ENCODE measurements around the gene TMEM243. TPM values are rescaled to one million over a fixed set of nuclear protein-coding genes. Genes with fewer than 3 reads are reported as not detected.

TMEM243 gene
- total and polyA plus RNA-seq, 12 donors = 2.1 to 10.0 (median 4.8) TPM

DNA sequence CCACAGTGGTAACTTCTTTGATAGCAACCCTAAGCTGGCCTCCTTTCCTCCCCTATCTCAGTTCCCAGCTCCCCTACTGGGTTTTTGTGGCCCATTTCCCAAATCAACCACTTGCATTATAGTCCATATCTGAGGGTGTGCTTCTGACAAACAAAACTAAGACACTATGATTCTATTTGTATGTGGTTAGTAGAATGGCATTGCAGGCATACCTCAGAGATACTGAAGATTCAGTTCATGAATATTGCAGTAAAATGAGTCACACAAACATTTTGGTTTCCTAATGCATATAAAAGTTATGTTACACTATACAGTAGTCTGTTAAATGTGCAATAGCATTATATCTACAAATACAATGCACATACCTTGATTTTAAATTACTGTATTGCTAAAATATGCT lies 15.4 kb upstream of the TMEM243 start:
- no peak overlapping the region for H3K4me3 ChIP-seq
- no peak overlapping the region for H3K27ac ChIP-seq
- TF ChIP-seq, protein P1, sequence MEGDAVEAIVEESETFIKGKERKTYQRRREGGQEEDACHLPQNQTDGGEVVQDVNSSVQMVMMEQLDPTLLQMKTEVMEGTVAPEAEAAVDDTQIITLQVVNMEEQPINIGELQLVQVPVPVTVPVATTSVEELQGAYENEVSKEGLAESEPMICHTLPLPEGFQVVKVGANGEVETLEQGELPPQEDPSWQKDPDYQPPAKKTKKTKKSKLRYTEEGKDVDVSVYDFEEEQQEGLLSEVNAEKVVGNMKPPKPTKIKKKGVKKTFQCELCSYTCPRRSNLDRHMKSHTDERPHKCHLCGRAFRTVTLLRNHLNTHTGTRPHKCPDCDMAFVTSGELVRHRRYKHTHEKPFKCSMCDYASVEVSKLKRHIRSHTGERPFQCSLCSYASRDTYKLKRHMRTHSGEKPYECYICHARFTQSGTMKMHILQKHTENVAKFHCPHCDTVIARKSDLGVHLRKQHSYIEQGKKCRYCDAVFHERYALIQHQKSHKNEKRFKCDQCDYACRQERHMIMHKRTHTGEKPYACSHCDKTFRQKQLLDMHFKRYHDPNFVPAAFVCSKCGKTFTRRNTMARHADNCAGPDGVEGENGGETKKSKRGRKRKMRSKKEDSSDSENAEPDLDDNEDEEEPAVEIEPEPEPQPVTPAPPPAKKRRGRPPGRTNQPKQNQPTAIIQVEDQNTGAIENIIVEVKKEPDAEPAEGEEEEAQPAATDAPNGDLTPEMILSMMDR (IDR thresholded peaks at IDR 0.05) = no peak
- H3K4me1 ChIP-seq = peaks cover 0 to 12% (median 3%) of the 10 kb centered on the region in 9 donors
- DNase-seq (no peak), ATAC-seq (no peak)
- intact Hi-C loops (cut with DNase I) = loop anchor here in 9 of 10 donors (5.0 to 10.0 kb wide), 5 partner anchors 180 to 308 kb away; partner anchors contain the start of gene ELAPOR2 (in 1 of the 9)
- H3K9me3 ChIP-seq = no peaks in the 10 kb centered on the region
- no peaks in the 10 kb centered on the region for H3K36me3 ChIP-seq
- H3K27me3 ChIP-seq = peaks cover 0 to 13% (median 0%) of the 10 kb centered on the region in 7 donors

DNA sequence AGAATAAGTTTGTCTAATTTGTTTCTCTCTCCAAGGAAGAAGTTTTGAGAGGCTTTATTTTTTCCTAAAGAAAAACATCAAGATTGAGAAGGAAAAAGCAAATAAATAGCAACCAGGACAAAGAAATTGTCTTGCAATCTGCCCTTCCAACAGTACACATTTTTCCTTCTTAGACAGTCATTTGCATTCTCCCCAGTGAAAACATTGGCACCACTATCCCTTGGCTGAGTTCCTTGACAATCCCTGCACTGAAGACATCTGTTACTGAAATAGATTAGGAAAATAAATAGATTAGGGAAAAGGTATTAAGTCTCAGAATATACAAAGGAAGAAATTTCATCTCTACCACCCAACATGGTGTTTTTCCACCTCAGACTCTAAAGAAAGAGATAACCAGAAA lies 12.2 kb upstream of the TMEM243 start:
- no peaks in the 10 kb centered on the region for H3K9me3 ChIP-seq
- no peaks in the 10 kb centered on the region for H3K36me3 ChIP-seq
- TF ChIP-seq, protein P1 (IDR thresholded peaks at IDR 0.05) = no peak
- ATAC-seq (no peak), DNase-seq (no peak)
- intact Hi-C loops (cut with DNase I) = loop anchor here in 2 of 10 donors (10.0 kb wide), 2 partner anchors 177 to 297 kb away; partner anchors contain the start of gene ELAPOR2 (in 1 of the 2)
- peaks cover 0 to 1% (median 0%) of the 10 kb centered on the region in 7 donors for H3K27me3 ChIP-seq
- peaks cover 0 to 12% (median 1%) of the 10 kb centered on the region in 9 donors for H3K4me1 ChIP-seq
- H3K4me3 ChIP-seq = no peak overlapping the region
- H3K27ac ChIP-seq = no peak overlapping the region

DNA sequence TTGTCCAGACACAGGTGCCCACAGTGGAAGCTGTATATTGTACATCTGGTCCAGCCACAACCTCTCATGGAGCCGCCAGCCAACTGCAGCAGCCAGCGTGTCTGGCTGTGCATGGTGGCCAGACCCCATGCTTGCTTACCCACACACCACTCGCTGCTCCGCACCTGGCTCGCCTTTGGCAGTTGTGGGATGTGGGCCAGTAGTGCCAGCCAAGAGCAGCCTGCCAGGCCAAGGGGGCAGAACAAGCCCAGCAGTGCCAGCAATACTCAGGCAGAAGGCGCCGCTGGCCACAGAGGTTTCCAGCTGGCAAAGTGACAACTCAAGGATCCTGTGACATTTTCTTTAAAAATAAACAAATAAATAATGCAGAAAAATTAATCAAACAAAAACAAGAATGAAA lies 11.7 kb upstream of the TMEM243 start:
- peak; percentile 55 to 84 (median 77) for ATAC-seq
- Histone ChIP-seq H3K4me3 (no peak overlapping the region), H3K9me3 (no peaks in the 10 kb centered on the region), H3K27me3 (peaks cover 0 to 6% (median 0%) of the 10 kb centered on the region in 7 donors), H3K4me1 (peaks cover 0 to 12% (median 0%) of the 10 kb centered on the region in 9 donors), H3K27ac (no peak overlapping the region), H3K36me3 (no peaks in the 10 kb centered on the region)
- 43 to 51% methylated on average over 7 of the region's 7 CpGs for WGBS, 2 donors
- TF ChIP-seq, protein P1 (IDR thresholded peaks at IDR 0.05) = no peak
- DNase-seq = peak; percentile 28 to 55
- intact Hi-C loops (cut with DNase I) = loop anchor here in 2 of 10 donors (10.0 kb wide), 2 partner anchors 176 to 296 kb away; partner anchors contain the start of gene ELAPOR2 (in 1 of the 2)

DNA sequence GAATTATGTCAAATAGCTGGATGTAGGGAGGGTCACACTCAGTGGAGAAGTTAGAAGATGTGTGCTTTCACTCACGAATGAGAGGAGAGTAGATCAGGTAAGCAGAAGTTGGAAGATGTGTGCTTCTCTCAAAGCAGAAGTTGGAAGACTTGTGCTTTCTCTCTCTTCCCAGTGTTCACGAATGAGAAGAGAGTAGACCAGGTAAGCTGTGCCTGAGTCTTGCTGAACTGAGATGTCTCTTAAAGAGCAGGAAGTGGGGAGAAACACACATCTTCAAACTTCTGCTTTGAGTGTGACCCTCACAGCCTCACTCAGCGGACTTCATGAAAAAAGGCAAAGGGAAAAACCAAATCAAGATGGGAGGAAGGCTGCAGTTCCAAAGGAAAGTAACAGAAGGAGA lies 7.0 kb upstream of the TMEM243 start:
- intact Hi-C loops (cut with DNase I) = loop anchor here in 1 of 10 donors (10.0 kb wide), 1 partner anchor 172 kb away; the partner anchor contains the start of gene ELAPOR2
- H3K36me3 ChIP-seq = no peaks in the 10 kb centered on the region
- DNase-seq (no peak), ATAC-seq (no peak)
- peaks cover 0 to 20% (median 4%) of the 10 kb centered on the region in 7 donors for H3K27me3 ChIP-seq
- peaks cover 0 to 7% (median 0%) of the 10 kb centered on the region in 9 donors for H3K4me1 ChIP-seq
- 78 to 80% methylated on average over 3 of the region's 3 CpGs for WGBS, 2 donors
- TF ChIP-seq, protein P1 (IDR thresholded peaks at IDR 0.05) = no peak
- no peak overlapping the region for H3K27ac ChIP-seq
- H3K9me3 ChIP-seq = no peaks in the 10 kb centered on the region
- H3K4me3 ChIP-seq = no peak overlapping the region

All from heart right ventricle (tissue), 16 donors.